Heart left ventricle (tissue), 16 donors: ENCODE results near the gene ELP2. TPM values are rescaled to one million over a fixed set of nuclear protein-coding genes. Genes with fewer than 3 reads are reported as not detected.
A peak's percentile ranks its signal among the peaks of the same experiment; 100 is the strongest.

Source experiments
- ATAC-seq, 4 donors: fragments of 200-7000 bp; cut with Tn5 transposase; one replicate each; pipeline ENCODE4 v1.9.1; 2020 to 2022; ENCODE audit warnings: moderate library complexity in 4 of 4, mild to moderate bottlenecking in 3 of 4, moderate number of reproducible peaks in 1 of 4
- DNase-seq, 5 donors: peaks; one replicate each; pipeline ENCODE4 v3.0.0-alpha.2; 2020
- H3K27ac ChIP-seq, 12 donors: fragments of 200-600 bp; sonication (generic) in 4 of 12; one replicate each; pipeline versions ENCODE4 v1.5.0 to v1.8.0; 2016 to 2022; ENCODE audit warnings: mild to moderate bottlenecking in 2 of 12
- H3K27me3 ChIP-seq, 9 donors: fragments of 200-600 bp; sonication (generic) in 2 of 9; one replicate each; pipeline versions ENCODE4 v1.5.1 to v1.8.0; 2016 to 2022; ENCODE audit warnings: mild to moderate bottlenecking in 3 of 9
- H3K36me3 ChIP-seq, 9 donors: fragments of 200-600 bp; sonication (generic) in 2 of 9; one replicate each; pipeline versions ENCODE4 v1.5.0 to v1.8.0; 2018 to 2022; ENCODE audit warnings: mild to moderate bottlenecking in 2 of 9
- H3K4me1 ChIP-seq, 12 donors: fragments of 200-600 bp; sonication (generic) in 4 of 12; one replicate each; pipeline versions ENCODE4 v1.5.0 to v1.8.0; 2016 to 2022; ENCODE audit warnings: mild to moderate bottlenecking in 3 of 12
- H3K4me3 ChIP-seq, 12 donors: fragments of 200-600 bp; sonication (generic) in 4 of 12; one replicate each; pipeline versions ENCODE4 v1.5.0 to v1.8.0; 2017 to 2022; ENCODE audit warnings: mild to moderate bottlenecking in 9 of 12, moderate library complexity in 4 of 12
- H3K9me3 ChIP-seq, 12 donors: fragments of 200-600 bp; sonication (generic) in 4 of 12; one replicate each; pipeline versions ENCODE4 v1.5.0 to v1.8.0; 2016 to 2022; ENCODE audit warnings: mild to moderate bottlenecking in 1 of 12
- CTCF ChIP-seq, 12 donors: fragments of 200-600 bp; sonication (generic) in 4 of 12; IDR thresholded peaks; one replicate each; pipeline versions ENCODE4 v1.5.0 to v1.8.0; 2018 to 2022; ENCODE audit warnings: antibody characterized with exemption in 12 of 12, mild to moderate bottlenecking in 5 of 12
- POLR2A ChIP-seq, 2 donors: fragments of 450-650 bp; IDR thresholded peaks; one replicate each; pipeline ENCODE4 v1.6.1; 2017; ENCODE audit warnings: antibody characterized with exemption in 2 of 2, mild to moderate bottlenecking in 2 of 2, moderate library complexity in 2 of 2
- WGBS, 4 donors: extraction: QIAGEN DNeasy Blood & Tissue Kit in 2 of 4; methylation state at CpG; one replicate each; pipeline versions ENCODE4 v1.1.5 to v1.1.7; 2013 to 2018; 5-methylcytosine and 5-hydroxymethylcytosine counted together
- intact Hi-C, 10 donors: fragments of 100-400 bp; cut with DNase I; formaldehyde crosslinking; loops; one replicate each; pipeline versions ENCODE4 v1.11.1 to v1.14.2; 2022
- polyA plus RNA-seq, 2 donors: library from polyadenylated mRNA; stranded (reverse); fragments of 200-250 nt; gene quantifications; one replicate each; pipeline ENCODE4 v1.2.3, GENCODE V29; 2013
- total RNA-seq, 9 donors: library from RNA; depleted of rRNA in 2 of 9; stranded (reverse); fragments of >200 nt in 2 of 9; fragmentation: NEBNext Ultra II Directional in 3 of 9; extraction: Animal tissue kit (Norgen Biotek cat#: 25700) in 3 of 9; gene quantifications; one replicate each; pipeline versions ENCODE4 v1.1.0 to v1.2.4, GENCODE V29; 2016 to 2023
- donor health status: ischemic (EF 13 %, LVEDD 7.1; RV severe dilation, severe dysfunction).
- donor health status: healthy with polysubstance abuse.
- donor health status: DM: no; HTN: yes; CAD: no.
- donor health status: DM: no; HTN: no; CAD: no.
- donor health status: ischemic (EF 25% LVEDD 6.9; RV normal size, moderate dysfunction).
- donor health status: ischemic (EF 25% LVEDD 5.7; RV mildly dilated, moderate dysfunction).
- donor health status: healthy.
- donor health status: DM: yes; HTN: yes; CAD: no.
- donor health status: ischemic (EF 35%, LVEDD 5.7; RV mildly dilated, moderate dysfunction).
- donor health status: nonischemic (EF 11% LVEDD 7.7; RV severe dilation, severe dysfunction).
- donor health status: DM: yes; HTN: yes; CAD: no.
- donor health status: PGD.
- donor health status: ischemic (EF 29% LVEDD 5.4; RV normal size, mild dysfunction).
- donor health status: nonischemic (EF 23%, LVEDD 6.1; RV moderate dilation, normal function).

ELP2 gene
- total and polyA plus RNA-seq, 11 donors = 26.2 to 60.7 (median 46.1) TPM

- ATAC-seq (no peak), DNase-seq (no peak)
- Histone ChIP-seq H3K4me1 (peaks cover 0 to 21% (median 11%) of the 10 kb centered on the region in 12 donors), H3K4me3 (no peak overlapping the region), H3K27me3 (no peaks in the 10 kb centered on the region), H3K9me3 (no peaks in the 10 kb centered on the region), H3K36me3 (peaks cover 0 to 50% (median 42%) of the 10 kb centered on the region in 9 donors), H3K27ac (no peak overlapping the region)
- TF ChIP-seq POLR2A (IDR thresholded peaks at IDR 0.05) (no peak), CTCF (IDR thresholded peaks at IDR 0.05) (no peak)
- intact Hi-C loops = no loop called here
- WGBS, 4 donors = 78 to 83% (median 80%) methylated on average over 3 of the region's 3 CpGs
Measured at GRCh38 chr18:36177913-36178312, 48.2 kb downstream of the ELP2 start.

GRCh38 chr18:36179562-36180355 lies 50.1 kb downstream of the ELP2 start:
- TF ChIP-seq CTCF (IDR thresholded peaks at IDR 0.05) (no peak), POLR2A (IDR thresholded peaks at IDR 0.05) (no peak)
- Histone ChIP-seq H3K4me3 (no peak overlapping the region), H3K27ac (peak overlapping the region in 7 of 12 donors; percentile 3 to 76 (median 26)), H3K4me1 (peaks cover 0 to 21% (median 11%) of the 10 kb centered on the region in 12 donors), H3K36me3 (peaks cover 0 to 31% (median 26%) of the 10 kb centered on the region in 9 donors), H3K27me3 (no peaks in the 10 kb centered on the region), H3K9me3 (no peaks in the 10 kb centered on the region)
- intact Hi-C loops = loop anchor here in 6 of 10 donors (10.0 kb wide), 4 partner anchors 45 to 395 kb away; no protein-coding TSS in a partner anchor
- WGBS, 4 donors = 14 to 20% (median 14%) methylated on average over 7 of the region's 7 CpGs
- DNase-seq (peak; percentile 63 to 79 (median 65)), ATAC-seq (peak in 3 of 4 donors; percentile 39 to 65 (median 57))

- no peak overlapping the region for H3K27ac ChIP-seq
- DNase-seq = no peak
- no peak overlapping the region for H3K4me3 ChIP-seq
- no peaks in the 10 kb centered on the region for H3K9me3 ChIP-seq
- ATAC-seq = no peak
- peaks cover 0 to 24% (median 11%) of the 10 kb centered on the region in 12 donors for H3K4me1 ChIP-seq
- 88 to 92% (median 90%) methylated on average over 6 of the region's 6 CpGs for WGBS, 4 donors
- intact Hi-C loops = loop anchor here in 6 of 10 donors (10.0 kb wide), 4 partner anchors 47 to 393 kb away; no protein-coding TSS in a partner anchor
- H3K36me3 ChIP-seq = peaks cover 0 to 14% (median 10%) of the 10 kb centered on the region in 9 donors
- H3K27me3 ChIP-seq = peaks cover 0 to 4% (median 0%) of the 10 kb centered on the region in 9 donors
- TF ChIP-seq POLR2A (IDR thresholded peaks at IDR 0.05) (no peak), CTCF (IDR thresholded peaks at IDR 0.05) (no peak)
Measured at GRCh38 chr18:36181441-36181840, 51.7 kb downstream of the ELP2 start.

- peak in 3 of 4 donors; percentile 37 to 61 (median 60) for ATAC-seq
- TF ChIP-seq CTCF (IDR thresholded peaks at IDR 0.05) = no peak
- TF ChIP-seq POLR2A (IDR thresholded peaks at IDR 0.05) = no peak
- 73 to 81% (median 79%) methylated on average over 3 of the region's 3 CpGs for WGBS, 4 donors
Measured at GRCh38 chr18:36181898-36182506, 52.3 kb downstream of the ELP2 start.

More at GRCh38 chr18:36181898-36182506, 52.3 kb downstream of the ELP2 start:
- H3K27me3 ChIP-seq = peaks cover 0 to 4% (median 0%) of the 10 kb centered on the region in 9 donors
- intact Hi-C loops = loop anchor here in 6 of 10 donors (10.0 kb wide), 4 partner anchors 47 to 393 kb away; no protein-coding TSS in a partner anchor
- H3K4me3 ChIP-seq = no peak overlapping the region
- no peak overlapping the region for H3K27ac ChIP-seq
- DNase-seq = no peak
- H3K9me3 ChIP-seq = no peaks in the 10 kb centered on the region
- peaks cover 0 to 30% (median 11%) of the 10 kb centered on the region in 12 donors for H3K4me1 ChIP-seq
- peaks cover 0 to 9% (median 4%) of the 10 kb centered on the region in 9 donors for H3K36me3 ChIP-seq
